ENCODE results near the gene MBL2. TPM values are rescaled to one million over a fixed set of nuclear protein-coding genes. Genes with fewer than 3 reads are reported as not detected.

Gene MBL2
- polyA plus RNA-seq, 1 of the 3 experiments (the other 2 are of a cell fraction), result not detected

- TF ChIP-seq ZBTB33 (IDR thresholded peaks at IDR 0.05; ENCODE audit: borderline replicate concordance, low read depth), result no peak
- no peak for TF ChIP-seq SIN3A (IDR thresholded peaks at IDR 0.05; ENCODE audit: borderline replicate concordance, low read depth, low read length)
These were observed 16.3 kb downstream of the MBL2 start (continued) for GRCh38 chr10:52756295-52756694.

DNA sequence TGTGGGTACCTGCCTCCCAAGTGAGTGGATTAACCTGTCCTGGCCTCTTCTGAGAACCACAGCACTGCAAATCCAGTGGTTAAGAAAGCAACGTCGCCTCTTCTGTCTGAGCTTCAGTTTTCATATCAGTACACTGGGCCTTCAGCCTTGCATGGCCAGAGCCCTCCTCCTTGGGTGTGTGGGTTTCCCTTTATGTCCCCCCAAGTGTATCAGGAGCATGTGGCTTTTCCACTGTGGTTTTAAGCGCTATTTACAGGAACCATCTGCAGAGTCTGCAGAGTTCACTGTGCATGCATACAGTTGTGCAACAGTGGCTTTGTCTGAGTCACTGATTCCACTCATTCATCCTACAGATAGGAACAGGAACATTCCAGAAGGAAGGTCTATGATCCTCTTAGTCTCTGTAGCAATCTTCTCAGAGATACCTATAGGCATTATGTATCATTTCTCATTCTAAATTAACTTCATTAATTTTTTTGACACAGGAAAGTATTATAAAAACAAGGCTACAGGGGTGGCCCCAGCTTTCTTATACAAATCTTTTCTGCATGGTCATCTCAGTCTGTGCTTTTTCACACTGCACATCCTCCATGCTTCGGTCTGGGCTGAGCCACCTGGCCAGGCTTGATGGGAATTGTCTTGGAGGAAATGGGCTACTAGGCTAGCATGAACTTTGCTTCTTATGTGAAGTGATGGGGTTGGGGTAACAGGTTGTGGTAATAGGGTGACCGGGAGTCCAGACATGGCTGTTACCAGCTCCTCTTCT, 17.1 kb downstream of the MBL2 start:
- TF ChIP-seq MEF2A (IDR thresholded peaks at IDR 0.05; ENCODE audit: borderline replicate concordance, low read depth) (no peak), SIN3A (IDR thresholded peaks at IDR 0.05; ENCODE audit: borderline replicate concordance, low read depth, low read length) (no peak), FOXM1 (IDR thresholded peaks at IDR 0.05; ENCODE audit: low read depth) (no peak), ELF1 (IDR thresholded peaks at IDR 0.05) (no peak), NRF1 (IDR thresholded peaks at IDR 0.05; ENCODE audit: low read depth, low read length) (no peak), TEAD4 (IDR thresholded peaks at IDR 0.05; ENCODE audit: borderline replicate concordance, insufficient read depth) (no peak), EZH2phosphoT487 (IDR thresholded peaks at IDR 0.05; ENCODE audit: borderline replicate concordance, low read depth) (no peak), TAF1 (IDR thresholded peaks at IDR 0.05; ENCODE audit: borderline replicate concordance, low read depth, low read length) (no peak), PBX3 (IDR thresholded peaks at IDR 0.05) (no peak), MXI1 (IDR thresholded peaks at IDR 0.05; ENCODE audit: low read depth, low read length) (no peak), RXRA (IDR thresholded peaks at IDR 0.05; ENCODE audit: borderline replicate concordance, low read depth) (no peak), USF1 (IDR thresholded peaks at IDR 0.05; ENCODE audit: borderline replicate concordance, low read depth) (no peak), RAD21 (IDR thresholded peaks at IDR 0.05; ENCODE audit: low read length) (no peak), TCF12 (IDR thresholded peaks at IDR 0.05) (no peak), ZBTB33 (IDR thresholded peaks at IDR 0.05; ENCODE audit: borderline replicate concordance, low read depth) (no peak)
- TF ChIP-seq, protein P1, sequence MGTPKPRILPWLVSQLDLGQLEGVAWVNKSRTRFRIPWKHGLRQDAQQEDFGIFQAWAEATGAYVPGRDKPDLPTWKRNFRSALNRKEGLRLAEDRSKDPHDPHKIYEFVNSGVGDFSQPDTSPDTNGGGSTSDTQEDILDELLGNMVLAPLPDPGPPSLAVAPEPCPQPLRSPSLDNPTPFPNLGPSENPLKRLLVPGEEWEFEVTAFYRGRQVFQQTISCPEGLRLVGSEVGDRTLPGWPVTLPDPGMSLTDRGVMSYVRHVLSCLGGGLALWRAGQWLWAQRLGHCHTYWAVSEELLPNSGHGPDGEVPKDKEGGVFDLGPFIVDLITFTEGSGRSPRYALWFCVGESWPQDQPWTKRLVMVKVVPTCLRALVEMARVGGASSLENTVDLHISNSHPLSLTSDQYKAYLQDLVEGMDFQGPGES (IDR thresholded peaks at IDR 0.05; ENCODE audit: low read depth, low read length), result no peak
- TF ChIP-seq, protein P2, sequence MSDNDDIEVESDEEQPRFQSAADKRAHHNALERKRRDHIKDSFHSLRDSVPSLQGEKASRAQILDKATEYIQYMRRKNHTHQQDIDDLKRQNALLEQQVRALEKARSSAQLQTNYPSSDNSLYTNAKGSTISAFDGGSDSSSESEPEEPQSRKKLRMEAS (IDR thresholded peaks at IDR 0.05; ENCODE audit: low read depth), result no peak
- TF ChIP-seq, protein P3, sequence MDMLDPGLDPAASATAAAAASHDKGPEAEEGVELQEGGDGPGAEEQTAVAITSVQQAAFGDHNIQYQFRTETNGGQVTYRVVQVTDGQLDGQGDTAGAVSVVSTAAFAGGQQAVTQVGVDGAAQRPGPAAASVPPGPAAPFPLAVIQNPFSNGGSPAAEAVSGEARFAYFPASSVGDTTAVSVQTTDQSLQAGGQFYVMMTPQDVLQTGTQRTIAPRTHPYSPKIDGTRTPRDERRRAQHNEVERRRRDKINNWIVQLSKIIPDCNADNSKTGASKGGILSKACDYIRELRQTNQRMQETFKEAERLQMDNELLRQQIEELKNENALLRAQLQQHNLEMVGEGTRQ (IDR thresholded peaks at IDR 0.05; ENCODE audit: borderline replicate concordance, low read depth, low read length), result no peak
- Histone ChIP-seq H3K4me2 (no peak overlapping the region), H3K4me3 (ENCODE audit: low read depth in 2 of 2, low read length in 1 of 2) (no peak overlapping the region), H3K79me2 (ENCODE audit: insufficient read depth) (no peaks in the 10 kb centered on the region), H3K36me3 (replicated peaks in 1 of 2; ENCODE audit: control insufficient read depth in 1 of 2, insufficient read depth in 2 of 2, low read length in 1 of 2) (no peaks in the 10 kb centered on the region), H3K4me1 (ENCODE audit: control insufficient read depth in 1 of 2, insufficient read depth in 2 of 2, low read depth in 1 of 2, low read length in 1 of 2) (no peaks in the 10 kb centered on the region; a peak in 1 of 4 replicates), H3K9me3 (no peaks in the 10 kb centered on the region), H3K9me2 (no peaks in the 10 kb centered on the region), H3K27ac (ENCODE audit: low read depth in 2 of 2, low read length in 1 of 2) (no peak overlapping the region), H3K9ac (no peak overlapping the region), H4K20me1 (ENCODE audit: insufficient read depth) (no peaks in the 10 kb centered on the region), H3K27me3 (ENCODE audit: insufficient read depth) (no peaks in the 10 kb centered on the region; the same call in 1 of the 2 replicates), H3F3A (replicated peaks; ENCODE audit: insufficient read depth) (no peaks in the 10 kb centered on the region), H2AFZ (ENCODE audit: low read depth) (no peak overlapping the region)
- CTCF ChIA-PET, result interaction anchor here (0.9 to 1.4 kb wide), 4 partner anchors 15 to 539 kb away, joined by 3 to 7 read pairs (median 4); no protein-coding TSS in a partner anchor
- no peak for DNase-seq
- 76% methylated on average over 5 of the region's 5 CpGs for WGBS (ENCODE audit: low lambda C conversion rate)
- POLR2A ChIA-PET, result no interaction called here

All from SK-N-SH (cell line).